GM21529 (cell line): ENCODE measurements around the gene USP38.
"Not testable (repeated sequence)": the region's sequence is repeated elsewhere in the genome, so short reads cannot be mapped to it uniquely, and the experiment has no call there.

ENCODE experiments used
- ATAC-seq: cut with Tn5 transposase; IDR thresholded peaks from one replicate; pipeline ENCODE4 v1.9.1; 2021; ENCODE audit not compliant: unreplicated experiment

Gene USP38, protein sequence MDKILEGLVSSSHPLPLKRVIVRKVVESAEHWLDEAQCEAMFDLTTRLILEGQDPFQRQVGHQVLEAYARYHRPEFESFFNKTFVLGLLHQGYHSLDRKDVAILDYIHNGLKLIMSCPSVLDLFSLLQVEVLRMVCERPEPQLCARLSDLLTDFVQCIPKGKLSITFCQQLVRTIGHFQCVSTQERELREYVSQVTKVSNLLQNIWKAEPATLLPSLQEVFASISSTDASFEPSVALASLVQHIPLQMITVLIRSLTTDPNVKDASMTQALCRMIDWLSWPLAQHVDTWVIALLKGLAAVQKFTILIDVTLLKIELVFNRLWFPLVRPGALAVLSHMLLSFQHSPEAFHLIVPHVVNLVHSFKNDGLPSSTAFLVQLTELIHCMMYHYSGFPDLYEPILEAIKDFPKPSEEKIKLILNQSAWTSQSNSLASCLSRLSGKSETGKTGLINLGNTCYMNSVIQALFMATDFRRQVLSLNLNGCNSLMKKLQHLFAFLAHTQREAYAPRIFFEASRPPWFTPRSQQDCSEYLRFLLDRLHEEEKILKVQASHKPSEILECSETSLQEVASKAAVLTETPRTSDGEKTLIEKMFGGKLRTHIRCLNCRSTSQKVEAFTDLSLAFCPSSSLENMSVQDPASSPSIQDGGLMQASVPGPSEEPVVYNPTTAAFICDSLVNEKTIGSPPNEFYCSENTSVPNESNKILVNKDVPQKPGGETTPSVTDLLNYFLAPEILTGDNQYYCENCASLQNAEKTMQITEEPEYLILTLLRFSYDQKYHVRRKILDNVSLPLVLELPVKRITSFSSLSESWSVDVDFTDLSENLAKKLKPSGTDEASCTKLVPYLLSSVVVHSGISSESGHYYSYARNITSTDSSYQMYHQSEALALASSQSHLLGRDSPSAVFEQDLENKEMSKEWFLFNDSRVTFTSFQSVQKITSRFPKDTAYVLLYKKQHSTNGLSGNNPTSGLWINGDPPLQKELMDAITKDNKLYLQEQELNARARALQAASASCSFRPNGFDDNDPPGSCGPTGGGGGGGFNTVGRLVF

DNA sequence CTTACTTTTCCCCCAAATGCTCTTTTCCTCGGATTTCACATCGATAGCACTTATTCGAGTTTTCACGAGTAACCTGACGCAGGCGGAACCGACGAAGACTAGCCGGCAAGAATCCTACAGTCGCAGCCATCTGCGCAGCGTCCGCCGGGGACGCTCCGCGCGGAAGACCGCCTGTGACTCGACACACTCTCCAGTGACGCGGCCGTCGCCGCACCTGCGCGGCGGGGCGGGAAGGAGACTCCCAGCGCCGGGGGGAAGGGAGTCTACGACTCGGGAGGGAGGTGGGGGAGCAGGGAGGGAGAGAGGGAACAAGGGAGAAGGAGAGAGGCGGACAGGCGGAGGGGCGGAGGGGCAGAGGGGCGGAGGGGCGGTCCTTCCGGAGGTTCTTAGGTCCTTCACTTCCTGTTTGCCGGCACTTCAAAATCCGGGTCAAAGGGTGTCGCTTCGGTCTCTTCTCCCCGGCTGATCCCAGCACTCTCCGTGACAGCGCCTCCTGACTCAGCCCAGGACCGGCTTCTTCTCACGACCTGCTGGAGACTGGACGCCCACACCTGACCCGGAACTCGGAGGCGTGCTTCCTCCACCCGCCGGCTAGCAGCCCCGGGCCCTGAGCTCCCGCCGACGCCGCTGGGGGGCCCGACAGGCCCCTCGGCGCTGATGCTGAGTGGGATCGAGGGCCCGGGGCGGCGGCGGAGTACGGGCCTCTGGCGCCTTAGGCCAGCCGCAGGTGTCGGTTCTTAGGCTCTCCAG is at the start of gene USP38:
Gene USP38, plus strand, starts transcription at position 415 of the 750 bp plus-strand sequence. CDS start 534 bp downstream, outside the sequence.
- peak; percentile 77 for ATAC-seq

DNA sequence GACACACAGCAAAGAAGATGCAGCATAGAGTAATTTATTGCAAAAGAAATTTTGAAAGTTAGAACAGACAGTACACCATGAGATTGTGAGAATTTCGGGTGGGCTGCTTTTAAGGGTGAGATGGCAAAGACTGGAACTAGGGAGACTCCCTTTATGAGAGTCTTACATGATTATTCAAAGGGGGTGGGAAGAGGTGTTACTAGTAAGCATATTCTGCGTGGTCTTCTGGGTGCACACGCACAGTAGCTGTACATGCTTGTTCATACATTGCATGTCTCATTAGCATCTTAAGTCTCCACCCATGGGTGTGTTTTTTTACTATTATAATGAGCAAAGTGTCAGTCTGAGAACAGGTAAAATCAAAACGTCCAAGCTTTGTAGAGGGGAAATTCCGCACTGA is 49.4 kb upstream of the USP38 start:
- no peak for ATAC-seq

DNA sequence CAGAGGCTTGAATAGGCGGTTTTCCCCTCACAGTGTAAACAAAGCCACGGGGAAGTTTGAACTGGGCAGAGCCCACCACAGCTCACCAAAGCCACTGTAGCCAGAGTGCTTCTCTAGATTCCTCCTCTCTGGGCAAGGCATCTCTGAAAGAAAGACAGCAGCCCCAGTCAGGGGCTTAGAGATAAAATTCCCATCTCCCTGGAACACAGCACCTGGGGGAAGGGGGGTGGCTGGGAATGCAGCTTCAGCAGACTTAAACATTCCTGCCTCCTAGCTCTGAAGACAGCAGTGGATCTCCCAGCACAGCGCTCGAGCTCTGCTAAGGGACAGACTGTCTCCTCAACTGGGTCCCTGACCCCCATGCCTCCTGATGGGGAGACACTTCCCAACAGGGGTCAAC is 44.0 kb upstream of the USP38 start:
- no peak for ATAC-seq

DNA sequence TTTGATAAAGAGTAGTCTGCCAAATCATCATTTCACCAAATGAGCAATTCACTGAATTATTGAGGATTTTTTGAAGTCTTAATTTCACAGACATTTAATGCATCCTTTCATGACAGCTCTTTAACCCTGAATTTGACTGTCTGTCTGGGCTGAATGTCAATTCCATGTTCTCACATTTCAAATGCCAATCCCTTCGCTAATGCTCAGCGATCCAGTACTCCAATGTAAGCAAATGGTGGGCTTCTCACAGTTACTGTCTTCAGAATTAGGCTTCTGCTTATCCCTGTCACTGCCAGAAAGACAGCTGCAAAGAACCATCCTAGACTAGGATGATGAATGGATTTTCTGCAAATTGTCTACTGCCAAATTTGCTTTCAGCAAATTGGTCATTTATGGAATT is 36.2 kb upstream of the USP38 start:
- no peak for ATAC-seq

DNA sequence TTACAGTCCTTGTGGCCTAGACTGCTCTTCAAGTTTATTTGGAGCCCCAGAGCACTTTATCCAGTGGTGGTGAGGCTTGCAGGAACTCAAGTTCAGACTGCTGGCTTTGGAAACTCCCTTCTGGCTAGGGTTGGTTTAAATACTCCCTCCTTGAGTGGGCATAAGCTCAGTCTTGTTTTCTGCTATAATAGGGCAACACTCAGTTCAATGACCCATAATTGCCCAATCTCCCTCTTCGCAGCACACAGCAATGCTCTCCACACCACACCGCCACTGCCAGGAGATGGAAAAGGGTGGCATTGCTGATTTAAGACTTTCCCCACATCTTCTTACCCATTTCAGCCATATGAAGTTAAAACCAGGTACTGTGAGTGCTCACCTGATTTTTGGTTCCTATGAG is 27.9 kb upstream of the USP38 start:
- ATAC-seq, result no peak

DNA sequence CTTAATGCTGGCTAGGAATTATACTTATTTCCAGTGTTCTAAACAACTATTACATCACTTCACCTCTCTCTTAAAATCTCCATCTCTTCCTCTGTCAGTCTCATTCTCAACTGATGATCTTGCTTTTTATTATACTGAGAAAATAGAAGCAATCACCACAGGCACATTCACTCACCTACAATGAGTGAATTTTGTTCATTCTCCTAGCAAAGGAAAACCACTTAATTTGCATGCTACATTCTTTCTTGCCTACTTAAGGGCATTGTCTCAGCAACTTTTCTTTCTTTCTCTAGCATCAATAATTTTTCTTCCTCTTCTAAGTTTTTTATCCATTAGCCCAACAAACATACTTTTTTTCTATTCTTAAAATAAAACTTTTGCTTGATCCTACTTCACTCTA is 21.1 kb upstream of the USP38 start:
- ATAC-seq, result no peak

DNA sequence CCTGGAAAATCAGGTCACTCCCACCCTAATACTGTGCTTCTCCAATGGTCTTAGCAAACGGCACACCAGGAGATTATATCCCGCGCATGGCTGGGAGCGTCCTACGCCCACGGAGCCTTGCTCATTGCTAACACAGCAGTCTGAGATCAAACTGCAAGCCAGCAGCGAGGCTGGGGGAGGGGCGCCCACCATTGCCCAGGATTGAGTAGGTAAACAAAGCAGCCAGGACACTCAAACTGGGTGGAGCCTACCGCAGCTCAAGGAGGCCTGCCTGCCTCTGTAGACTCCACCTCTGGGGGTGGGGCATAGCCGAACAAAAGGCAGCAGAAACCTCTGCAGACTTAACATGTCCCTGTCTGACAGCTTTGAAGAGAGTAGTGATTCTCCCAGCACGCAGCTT is 18.0 kb upstream of the USP38 start:
- ATAC-seq, result not testable (repeated sequence)

DNA sequence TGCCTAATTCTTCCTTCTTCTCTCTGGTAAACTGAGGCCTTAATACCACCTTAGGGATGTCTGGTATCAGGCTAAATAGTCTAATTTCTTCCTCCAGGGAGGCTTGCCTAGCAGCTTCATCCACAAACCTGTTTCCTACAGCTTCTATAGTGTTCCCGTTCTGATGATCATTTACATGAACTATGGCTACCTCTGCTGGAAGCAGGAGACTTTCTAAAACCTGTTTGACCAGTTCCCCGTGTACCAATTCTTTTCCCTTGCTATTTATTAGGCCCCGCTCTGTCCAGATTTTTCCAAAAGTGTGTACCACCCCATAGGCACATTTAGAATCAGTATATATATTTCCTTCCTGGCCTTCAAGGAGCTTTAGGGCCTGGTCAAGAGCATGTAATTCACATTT is 5.8 kb upstream of the USP38 start:
- ATAC-seq, result no peak

DNA sequence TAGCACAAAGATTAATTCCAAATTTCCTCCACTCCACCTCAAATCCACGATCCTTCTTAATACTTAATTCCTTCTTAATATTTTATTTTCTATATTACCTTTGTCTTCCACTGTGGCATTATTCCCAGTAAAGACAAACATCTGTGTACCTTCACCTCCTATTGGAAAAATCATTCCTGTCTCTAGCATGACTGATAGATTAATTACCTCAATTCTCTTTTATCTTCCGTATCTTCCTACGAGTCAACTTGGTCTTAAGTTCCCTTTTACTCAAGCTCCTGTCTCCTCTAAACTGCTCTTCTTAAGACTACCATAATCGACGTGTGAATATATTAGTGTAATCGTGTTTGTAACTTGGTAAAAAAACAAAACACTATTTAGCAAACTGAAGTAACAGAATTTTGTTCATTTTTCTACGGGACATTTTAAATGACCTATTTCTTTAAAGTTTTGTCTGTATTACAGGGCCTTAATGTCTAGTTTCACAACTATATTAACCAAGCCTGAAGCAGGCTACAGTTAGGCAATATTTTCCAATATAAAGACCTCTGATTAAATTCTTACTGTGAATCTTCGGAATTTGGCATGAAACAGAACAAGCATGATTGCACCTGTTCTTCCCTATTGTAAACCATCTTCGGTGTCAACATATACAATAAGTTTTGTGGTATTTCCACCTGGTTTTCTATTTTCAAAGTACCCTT is 1.1 kb upstream of the USP38 start:
- ATAC-seq, result no peak

DNA sequence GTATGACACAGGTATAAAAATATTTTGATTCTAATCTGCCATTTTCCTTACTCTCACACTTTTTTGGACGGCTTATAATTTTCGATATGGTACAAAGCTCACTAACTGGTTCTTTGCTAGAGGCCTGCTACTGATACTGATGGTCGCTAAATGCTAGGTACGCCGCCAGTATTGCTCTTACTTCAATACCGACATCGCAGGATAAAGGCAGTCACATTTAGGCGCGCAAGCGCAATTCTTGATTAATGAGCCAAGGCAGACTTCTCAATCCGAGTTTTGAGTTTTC is 557 bp upstream of the USP38 start:
- ATAC-seq, result peak; percentile 15

DNA sequence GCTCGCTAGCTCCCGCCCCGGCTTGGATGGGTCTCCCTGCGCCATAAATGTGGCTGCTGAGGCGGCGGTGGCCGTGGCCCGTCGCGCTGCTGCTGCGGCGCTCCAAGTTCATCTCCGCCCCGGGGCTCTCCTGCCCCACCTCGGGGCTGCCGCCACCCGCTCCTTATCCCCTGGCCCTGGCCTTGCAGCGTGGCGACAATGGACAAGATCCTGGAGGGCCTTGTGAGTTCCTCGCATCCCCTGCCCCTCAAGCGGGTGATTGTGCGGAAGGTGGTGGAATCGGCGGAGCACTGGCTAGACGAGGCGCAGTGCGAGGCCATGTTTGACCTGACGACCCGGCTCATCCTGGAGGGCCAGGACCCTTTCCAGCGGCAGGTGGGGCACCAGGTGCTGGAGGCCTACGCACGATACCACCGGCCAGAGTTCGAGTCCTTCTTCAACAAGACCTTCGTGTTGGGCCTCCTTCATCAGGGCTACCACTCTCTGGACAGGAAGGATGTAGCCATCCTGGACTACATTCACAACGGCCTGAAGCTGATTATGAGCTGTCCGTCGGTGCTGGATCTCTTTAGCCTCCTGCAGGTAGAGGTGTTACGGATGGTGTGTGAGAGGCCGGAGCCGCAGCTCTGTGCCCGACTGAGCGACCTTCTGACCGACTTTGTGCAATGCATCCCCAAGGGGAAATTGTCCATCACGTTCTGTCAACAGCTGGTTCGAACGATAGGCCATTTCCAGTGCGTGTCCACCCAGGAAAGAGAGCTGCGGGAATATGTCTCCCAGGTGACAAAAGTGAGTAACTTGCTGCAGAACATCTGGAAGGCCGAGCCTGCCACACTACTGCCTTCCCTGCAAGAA is 763 bp downstream of the USP38 start:
- ATAC-seq, result peak; percentile 24

DNA sequence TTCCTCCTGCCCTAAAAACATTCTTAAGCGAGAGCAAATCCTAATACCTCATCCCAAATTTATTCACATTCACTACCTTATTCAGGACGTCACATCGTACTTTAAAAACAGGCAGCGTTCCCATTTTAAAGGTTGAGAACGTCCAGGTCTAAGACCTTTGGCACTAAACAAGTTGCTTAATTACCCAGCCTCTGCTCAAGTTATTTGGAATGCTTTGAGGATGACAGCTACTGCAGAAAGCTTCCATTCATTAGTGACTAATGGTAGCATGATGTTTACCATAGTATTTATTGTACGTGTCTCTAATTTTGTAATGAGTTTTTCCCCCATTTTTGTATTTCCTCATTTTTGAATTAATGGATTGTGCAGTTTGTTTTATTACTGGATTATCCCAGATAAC is 1.5 kb downstream of the USP38 start:
- ATAC-seq, result no peak

DNA sequence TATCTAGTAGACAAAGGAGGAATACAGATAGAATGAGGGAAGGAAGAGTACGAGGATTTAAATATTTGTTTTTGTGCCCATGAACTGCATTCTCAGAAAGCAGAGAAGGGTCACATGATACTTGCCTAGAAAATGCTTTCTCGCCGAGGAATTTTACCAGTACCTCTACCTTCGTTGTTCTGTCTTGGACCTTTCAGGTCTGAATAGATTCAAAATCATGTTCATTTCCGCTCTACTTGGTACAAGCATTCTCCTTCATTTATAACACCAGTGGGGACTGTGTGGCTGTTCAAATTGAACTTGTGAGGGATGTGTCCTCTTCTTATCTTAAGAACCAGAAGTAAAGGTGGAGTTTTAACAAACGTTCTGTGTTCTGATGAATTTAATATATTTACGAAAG is 1.9 kb downstream of the USP38 start:
- no peak for ATAC-seq

DNA sequence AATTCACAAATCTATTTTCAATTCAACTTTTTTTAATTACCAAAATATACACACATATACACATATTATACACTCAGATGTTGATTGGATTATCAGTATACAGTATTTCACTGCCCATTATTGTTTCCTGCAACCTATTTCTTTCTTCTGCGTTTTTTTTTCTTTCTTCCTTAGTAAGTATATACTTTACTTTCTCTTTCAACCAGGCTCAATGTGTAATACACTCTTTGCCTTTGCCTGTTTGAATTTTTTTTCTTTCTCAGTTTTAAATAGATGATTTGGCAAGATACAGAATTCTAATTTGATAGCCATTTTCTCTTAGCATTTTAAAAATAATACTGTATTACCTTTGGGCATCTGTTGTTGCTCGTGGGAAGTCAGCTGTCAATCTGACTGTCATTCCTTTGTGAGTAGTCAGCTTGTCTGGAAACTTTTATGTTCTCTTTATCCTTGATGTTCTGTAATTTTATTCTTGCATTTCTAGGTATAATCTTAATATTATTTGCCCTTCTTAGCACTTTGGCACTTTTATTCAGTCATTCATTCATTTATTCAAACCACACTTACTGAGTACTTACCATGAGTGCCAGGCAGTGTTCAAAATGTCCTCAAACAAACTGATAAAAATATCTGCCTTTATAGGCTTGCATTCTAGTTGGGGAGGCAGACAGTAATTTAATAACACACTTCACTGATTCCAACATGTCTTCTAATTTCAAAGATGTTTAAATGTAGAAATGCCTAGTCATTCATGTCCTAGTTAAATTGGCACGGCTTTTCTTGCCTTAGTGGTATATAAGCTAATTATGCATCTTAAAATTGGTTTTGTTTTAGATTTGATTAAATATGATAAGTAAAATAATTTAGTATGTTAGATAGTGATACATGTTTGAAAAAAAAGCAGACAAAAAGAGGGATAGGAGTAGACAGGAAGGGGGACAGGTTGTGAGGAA is 3.7 kb downstream of the USP38 start:
- no peak for ATAC-seq

DNA sequence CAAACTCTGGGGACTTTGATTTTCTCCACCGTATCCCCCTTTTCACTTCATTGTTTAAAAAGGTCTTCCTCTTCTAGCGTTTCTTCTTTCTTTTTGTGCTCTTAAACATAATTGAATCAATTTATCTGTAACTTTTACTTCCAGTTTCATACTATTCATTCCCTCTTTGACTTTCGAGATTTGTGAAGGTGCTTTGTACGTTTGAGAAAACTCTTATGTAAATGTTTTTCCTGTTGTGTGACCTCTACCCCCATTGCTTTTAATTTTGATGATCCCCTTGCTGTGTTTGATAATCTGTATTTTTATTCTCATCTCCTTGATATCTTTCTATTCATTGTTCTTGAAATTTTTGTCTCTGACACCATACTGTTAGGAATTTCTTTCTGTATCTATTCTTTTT is 4.8 kb downstream of the USP38 start:
- ATAC-seq, result peak; percentile 18

DNA sequence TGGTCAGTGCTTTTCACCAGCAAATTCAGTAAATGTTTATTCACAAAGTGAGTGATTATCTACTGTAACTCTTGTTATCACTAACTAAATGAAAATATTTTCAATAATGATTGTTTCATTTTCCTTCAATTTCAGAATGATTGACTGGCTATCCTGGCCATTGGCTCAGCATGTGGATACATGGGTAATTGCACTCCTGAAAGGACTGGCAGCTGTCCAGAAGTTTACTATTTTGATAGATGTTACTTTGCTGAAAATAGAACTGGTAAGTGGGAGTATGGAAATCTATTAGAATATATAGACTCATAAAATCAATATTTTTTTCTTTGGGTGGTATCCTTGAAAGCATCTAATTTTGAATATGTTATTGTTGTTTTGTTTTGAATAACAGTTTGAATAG is 10.9 kb downstream of the USP38 start:
- ATAC-seq, result no peak

DNA sequence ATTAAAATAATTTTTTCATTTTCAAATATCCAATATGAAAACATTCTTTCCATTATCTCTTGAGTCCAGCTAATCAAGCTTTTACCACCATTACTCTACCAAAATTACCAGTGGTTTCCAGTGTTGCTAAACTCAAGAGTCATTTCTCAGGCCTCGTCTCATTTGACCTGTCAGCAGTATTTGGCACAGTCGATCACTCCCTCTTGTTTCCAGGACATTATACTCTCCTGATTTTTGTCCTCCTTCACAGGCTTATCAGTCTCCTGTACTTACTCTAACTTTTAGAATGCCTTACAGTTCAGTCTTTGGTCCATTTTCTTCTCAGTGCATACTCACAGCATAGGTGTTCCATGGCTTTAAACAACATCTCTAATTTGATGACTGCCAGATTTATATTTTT is 11.6 kb downstream of the USP38 start:
- ATAC-seq, result no peak

DNA sequence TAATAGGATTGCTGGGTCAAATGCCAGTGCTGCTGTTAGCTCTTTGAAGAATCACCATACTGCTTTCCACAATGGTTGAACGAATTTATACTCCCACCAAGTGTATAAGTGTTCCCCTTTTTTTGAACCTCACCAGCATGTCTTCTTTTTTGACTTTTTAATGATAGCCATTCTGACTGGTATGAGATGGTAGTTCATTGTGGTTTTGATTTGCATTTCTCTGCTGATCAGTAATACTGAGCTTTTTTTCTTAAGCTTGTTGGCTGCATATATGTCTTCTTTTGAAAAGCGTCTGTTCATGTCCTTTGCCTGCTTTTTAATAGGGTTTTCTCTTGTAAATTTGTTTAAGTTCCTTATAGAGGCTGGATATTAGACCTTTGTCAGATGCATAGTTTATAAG is 14.8 kb downstream of the USP38 start:
- no peak for ATAC-seq

DNA sequence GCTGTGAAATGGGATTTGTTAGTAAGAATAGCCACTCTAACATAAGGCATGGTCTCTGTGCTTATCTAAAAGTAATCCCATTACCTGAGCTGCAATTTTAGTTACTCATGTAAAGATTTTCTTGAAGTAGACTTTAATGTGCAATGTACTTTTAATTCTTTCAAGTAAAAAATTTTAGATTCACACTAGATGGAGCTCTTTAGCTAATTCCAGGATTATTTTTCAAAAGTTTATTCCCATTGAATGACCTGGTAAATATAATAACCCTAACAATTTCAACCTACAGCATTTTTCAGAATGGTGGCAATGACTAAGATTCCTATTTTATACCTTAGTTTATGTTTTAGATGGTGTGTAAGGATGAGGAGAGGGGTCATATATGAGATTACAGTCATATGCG is 18.1 kb downstream of the USP38 start:
- no peak for ATAC-seq
